Small intestine (tissue), 7 donors: ENCODE data around the gene GLRA2. TPM values are rescaled to one million over a fixed set of nuclear protein-coding genes. Genes with fewer than 3 reads are reported as not detected.

Experiments used
- DNase-seq, 2 donors: peaks; one replicate each; pipeline versions ENCODE4 v3.0.0 to v3.0.0-alpha.2; 2013
- FAIRE-seq: peaks from 2 replicates; lab custom pipeline; 2012; peaks lifted over from hg19 to GRCh38; lab: Jason Lieb, UNC
- H3K27ac ChIP-seq, 3 donors: one replicate each; pipeline ENCODE4 v1.5.1; 2013; ENCODE audit warnings: low read length in 2 of 3, mild to moderate bottlenecking in 2 of 3, control low read depth in 1 of 3, inconsistent platforms in 1 of 3, low read depth in 1 of 3, moderate library complexity in 1 of 3
- H3K27me3 ChIP-seq, 3 donors: one replicate each; pipeline ENCODE4 v1.6.1; 2013; ENCODE audit warnings: low read length in 3 of 3, inconsistent platforms in 1 of 3; ENCODE audit not compliant: control insufficient read depth in 3 of 3, insufficient read depth in 3 of 3
- H3K36me3 ChIP-seq, 3 donors: one replicate each; pipeline ENCODE4 v1.6.1; 2013; ENCODE audit warnings: low read length in 3 of 3, inconsistent platforms in 1 of 3, low read depth in 1 of 3, mild to moderate bottlenecking in 1 of 3, moderate library complexity in 1 of 3; ENCODE audit not compliant: control insufficient read depth in 3 of 3, insufficient read depth in 2 of 3
- H3K4me1 ChIP-seq, 3 donors: one replicate each; pipeline ENCODE4 v1.6.1; 2013; ENCODE audit warnings: low read length in 2 of 3, inconsistent platforms in 1 of 3, low read depth in 1 of 3, mild to moderate bottlenecking in 1 of 3, moderate library complexity in 1 of 3; ENCODE audit not compliant: control insufficient read depth in 3 of 3, insufficient read depth in 2 of 3
- H3K4me3 ChIP-seq, 3 donors: one replicate each; pipeline ENCODE4 v1.5.1; 2013; ENCODE audit warnings: low read length in 3 of 3, control low read depth in 1 of 3, inconsistent platforms in 1 of 3, low read depth in 1 of 3, mild to moderate bottlenecking in 1 of 3, moderate library complexity in 1 of 3
- H3K9me3 ChIP-seq, 2 donors: one replicate each; pipeline ENCODE4 v1.6.1; 2013; ENCODE audit warnings: low read depth in 1 of 2, low read length in 1 of 2; ENCODE audit not compliant: control insufficient read depth in 2 of 2, insufficient read depth in 1 of 2
- WGBS, 3 donors: extraction: QIAGEN DNeasy Blood & Tissue Kit; methylation state at CpG; one replicate each; pipeline ENCODE4 v1.1.7; 2013; 5-methylcytosine and 5-hydroxymethylcytosine counted together
- polyA plus RNA-seq, 4 donors: library from polyadenylated mRNA; stranded (reverse) in 3 of 4; unstranded in 1 of 4; fragments of 200-250 nt in 3 of 4; fragments of 120-200 nt in 1 of 4; gene quantifications; one replicate each; pipeline versions ENCODE4 v1.2.1 to v1.2.3, GENCODE V29; 2013
- donor health status: healthy with polysubstance abuse.
- donor health status: control.
- donor health status: control.
- donor health status: Bipolar disorder and iron deficiency.
- donor health status: healthy.

Gene GLRA2
- polyA plus RNA-seq, 4 donors, result 0.15 to 0.33 TPM; not detected in 2

- no peak overlapping the region for H3K4me3 ChIP-seq
- no peaks in the 10 kb centered on the region for H3K9me3 ChIP-seq
- FAIRE-seq (no peak), DNase-seq (peak; percentile 8 to 26)
- no peaks in the 10 kb centered on the region for H3K36me3 ChIP-seq
- no peaks in the 10 kb centered on the region for H3K27me3 ChIP-seq
- H3K27ac ChIP-seq, result no peak overlapping the region
- peaks cover 0 to 5% (median 0%) of the 10 kb centered on the region in 3 donors for H3K4me1 ChIP-seq
- 66 to 75% (median 73%) methylated on average over 3 of the region's 3 CpGs for WGBS, 3 donors
Measured at GRCh38 chrX:14697451-14697850, 168.1 kb downstream of the GLRA2 start.

GRCh38 chrX:14698790-14699189 is 169.5 kb downstream of the GLRA2 start:
- no peaks in the 10 kb centered on the region for H3K36me3 ChIP-seq
- no peaks in the 10 kb centered on the region for H3K27me3 ChIP-seq
- DNase-seq, result peak; percentile 62 to 64
- H3K27ac ChIP-seq, result no peak overlapping the region
- no peak for FAIRE-seq
- no peaks in the 10 kb centered on the region for H3K9me3 ChIP-seq
- H3K4me3 ChIP-seq, result no peak overlapping the region
- peaks cover 0 to 5% (median 0%) of the 10 kb centered on the region in 3 donors for H3K4me1 ChIP-seq
- WGBS, 3 donors, result 19 to 72% (median 45%) methylated on average over 3 of the region's 3 CpGs

GRCh38 chrX:14700982-14701381 is 171.6 kb downstream of the GLRA2 start:
- Histone ChIP-seq H3K4me3 (no peak overlapping the region), H3K27me3 (no peaks in the 10 kb centered on the region), H3K4me1 (peaks cover 0 to 5% (median 0%) of the 10 kb centered on the region in 3 donors), H3K36me3 (no peaks in the 10 kb centered on the region), H3K27ac (no peak overlapping the region), H3K9me3 (no peaks in the 10 kb centered on the region)
- 71 to 91% (median 88%) methylated on average over 5 of the region's 5 CpGs for WGBS, 3 donors
- no peak for DNase-seq
- no peak for FAIRE-seq

- FAIRE-seq (no peak), DNase-seq (no peak)
- H3K4me1 ChIP-seq, result peaks cover 0 to 5% (median 0%) of the 10 kb centered on the region in 3 donors
- H3K27me3 ChIP-seq, result no peaks in the 10 kb centered on the region
- no peak overlapping the region for H3K4me3 ChIP-seq
- no peak overlapping the region for H3K27ac ChIP-seq
- no peaks in the 10 kb centered on the region for H3K36me3 ChIP-seq
- no peaks in the 10 kb centered on the region for H3K9me3 ChIP-seq
Measured at GRCh38 chrX:14702145-14702544, 172.8 kb downstream of the GLRA2 start.

- 84 to 96% (median 87%) methylated on average over 3 of the region's 3 CpGs for WGBS, 3 donors
- H3K27me3 ChIP-seq, result no peaks in the 10 kb centered on the region
- H3K9me3 ChIP-seq, result peaks cover 0 to 1% of the 10 kb centered on the region in 2 donors
- H3K36me3 ChIP-seq, result no peaks in the 10 kb centered on the region
- no peak for DNase-seq
- H3K4me1 ChIP-seq, result no peaks in the 10 kb centered on the region
- no peak overlapping the region for H3K4me3 ChIP-seq
- no peak overlapping the region for H3K27ac ChIP-seq
- no peak for FAIRE-seq
Measured at GRCh38 chrX:14712096-14712495, 182.8 kb downstream of the GLRA2 start.

- Histone ChIP-seq H3K4me1 (no peaks in the 10 kb centered on the region), H3K9me3 (peaks cover 0 to 1% of the 10 kb centered on the region in 2 donors), H3K36me3 (no peaks in the 10 kb centered on the region), H3K27me3 (no peaks in the 10 kb centered on the region), H3K27ac (no peak overlapping the region), H3K4me3 (no peak overlapping the region)
- FAIRE-seq (no peak), DNase-seq (no peak)
- WGBS, 3 donors, result 85 to 95% (median 94%) methylated on average over 3 of the region's 3 CpGs
Measured at GRCh38 chrX:14717949-14718348, 188.6 kb downstream of the GLRA2 start.

GRCh38 chrX:14718403-14718802 is 189.1 kb downstream of the GLRA2 start:
- no peaks in the 10 kb centered on the region for H3K36me3 ChIP-seq
- no peak for FAIRE-seq
- H3K4me1 ChIP-seq, result no peaks in the 10 kb centered on the region
- H3K4me3 ChIP-seq, result no peak overlapping the region
- H3K9me3 ChIP-seq, result peaks cover 0 to 1% of the 10 kb centered on the region in 2 donors
- 73 to 83% (median 74%) methylated on average over 2 of the region's 2 CpGs for WGBS, 3 donors
- no peak for DNase-seq
- no peaks in the 10 kb centered on the region for H3K27me3 ChIP-seq
- no peak overlapping the region for H3K27ac ChIP-seq

GRCh38 chrX:14729058-14729457 is 199.7 kb downstream of the GLRA2 start:
- Histone ChIP-seq H3K9me3 (no peaks in the 10 kb centered on the region), H3K36me3 (no peaks in the 10 kb centered on the region), H3K27me3 (no peaks in the 10 kb centered on the region), H3K27ac (no peak overlapping the region), H3K4me3 (no peak overlapping the region), H3K4me1 (no peaks in the 10 kb centered on the region)
- 29 to 43% (median 42%) methylated on average over 1 of the region's 1 CpG for WGBS, 3 donors
- peak in 1 of 2 donors; percentile 1 for DNase-seq
- no peak for FAIRE-seq

GRCh38 chrX:14738643-14739042 is 209.3 kb downstream of the GLRA2 start:
- no peaks in the 10 kb centered on the region for H3K9me3 ChIP-seq
- H3K27me3 ChIP-seq, result no peaks in the 10 kb centered on the region
- H3K4me1 ChIP-seq, result no peaks in the 10 kb centered on the region
- DNase-seq (no peak), FAIRE-seq (no peak)
- 77 to 89% (median 87%) methylated on average over 4 of the region's 4 CpGs for WGBS, 3 donors
- H3K36me3 ChIP-seq, result no peaks in the 10 kb centered on the region
- H3K4me3 ChIP-seq, result no peak overlapping the region
- no peak overlapping the region for H3K27ac ChIP-seq
